ENCODE measurements around the gene HUS1.
A peak's percentile ranks its signal among the peaks of the same experiment; 100 is the strongest.

The HUS1 gene

GRCh38 chr7:47992446-47992845 lies 13.0 kb upstream of the HUS1 start:
- Histone ChIP-seq H3K4me1 (ENCODE audit: control insufficient read depth, low read length) (peaks cover 17% of the 10 kb centered on the region), H4K20me1 (ENCODE audit: control insufficient read depth, insufficient read depth, low read depth, low read length) (no peaks in the 10 kb centered on the region), H3K9me3 (ENCODE audit: control insufficient read depth, insufficient read depth, low read length) (no peaks in the 10 kb centered on the region), H3K36me3 (ENCODE audit: control insufficient read depth, low read length) (no peaks in the 10 kb centered on the region), H3K27ac (ENCODE audit: low read depth, low read length) (peak overlapping the region; percentile 71), H3K79me2 (ENCODE audit: control insufficient read depth, low read length) (no peaks in the 10 kb centered on the region), H3K27me3 (ENCODE audit: control insufficient read depth, low read length) (no peaks in the 10 kb centered on the region), H3F3A (ENCODE audit: control insufficient read depth, insufficient read depth) (peaks cover 6% of the 10 kb centered on the region), H3K4me3 (ENCODE audit: low read length) (peak overlapping the region; percentile 82), H3K4me2 (ENCODE audit: low read length) (peak overlapping the region; percentile 86), H3K9me2 (replicated peaks; ENCODE audit: control insufficient read depth, low read length) (no peaks in the 10 kb centered on the region)
- TF ChIP-seq CTCF (IDR thresholded peaks at IDR 0.05; ENCODE audit: low read depth, low read length, poor library complexity, severe bottlenecking) (no peak), EZH2phosphoT487 (IDR thresholded peaks at IDR 0.05; ENCODE audit: borderline replicate concordance, low read length) (no peak)

- peak; percentile 81 for TF ChIP-seq CTCF (IDR thresholded peaks at IDR 0.05; ENCODE audit: low read depth, low read length, poor library complexity, severe bottlenecking)
- TF ChIP-seq EZH2phosphoT487 (IDR thresholded peaks at IDR 0.05; ENCODE audit: borderline replicate concordance, low read length): no peak
- Histone ChIP-seq H3K36me3 (ENCODE audit: control insufficient read depth, low read length) (no peaks in the 10 kb centered on the region), H3K27ac (ENCODE audit: low read depth, low read length) (peak overlapping the region; percentile 71), H3K9me2 (replicated peaks; ENCODE audit: control insufficient read depth, low read length) (no peaks in the 10 kb centered on the region), H3K4me2 (ENCODE audit: low read length) (peak overlapping the region; percentile 86), H3K27me3 (ENCODE audit: control insufficient read depth, low read length) (no peaks in the 10 kb centered on the region), H3K4me3 (ENCODE audit: low read length) (peak overlapping the region; percentile 82), H3F3A (ENCODE audit: control insufficient read depth, insufficient read depth) (peaks cover 6% of the 10 kb centered on the region), H3K79me2 (ENCODE audit: control insufficient read depth, low read length) (no peaks in the 10 kb centered on the region), H4K20me1 (ENCODE audit: control insufficient read depth, insufficient read depth, low read depth, low read length) (no peaks in the 10 kb centered on the region), H3K9me3 (ENCODE audit: control insufficient read depth, insufficient read depth, low read length) (no peaks in the 10 kb centered on the region), H3K4me1 (ENCODE audit: control insufficient read depth, low read length) (peaks cover 17% of the 10 kb centered on the region)
These were observed 12.4 kb upstream of the HUS1 start for GRCh38 chr7:47991741-47992311.

GRCh38 chr7:47991270-47991669 lies 11.9 kb upstream of the HUS1 start:
- no peaks in the 10 kb centered on the region for H3K9me3 ChIP-seq (ENCODE audit: control insufficient read depth, insufficient read depth, low read length)
- peak overlapping the region; percentile 71 for H3K27ac ChIP-seq (ENCODE audit: low read depth, low read length)
- peaks cover 6% of the 10 kb centered on the region for H3F3A ChIP-seq (ENCODE audit: control insufficient read depth, insufficient read depth)
- peak overlapping the region; percentile 82 for H3K4me3 ChIP-seq (ENCODE audit: low read length)
- peaks cover 17% of the 10 kb centered on the region for H3K4me1 ChIP-seq (ENCODE audit: control insufficient read depth, low read length)
- no peaks in the 10 kb centered on the region for H4K20me1 ChIP-seq (ENCODE audit: control insufficient read depth, insufficient read depth, low read depth, low read length)
- H3K79me2 ChIP-seq (ENCODE audit: control insufficient read depth, low read length): no peaks in the 10 kb centered on the region
- H3K9me2 ChIP-seq (replicated peaks; ENCODE audit: control insufficient read depth, low read length): no peaks in the 10 kb centered on the region
- H3K4me2 ChIP-seq (ENCODE audit: low read length): peak overlapping the region; percentile 86
- no peaks in the 10 kb centered on the region for H3K27me3 ChIP-seq (ENCODE audit: control insufficient read depth, low read length)
- H3K36me3 ChIP-seq (ENCODE audit: control insufficient read depth, low read length): no peaks in the 10 kb centered on the region
- TF ChIP-seq EZH2phosphoT487 (IDR thresholded peaks at IDR 0.05; ENCODE audit: borderline replicate concordance, low read length): no peak
- TF ChIP-seq CTCF (IDR thresholded peaks at IDR 0.05; ENCODE audit: low read depth, low read length, poor library complexity, severe bottlenecking): no peak
